Endodermal cell (in vitro differentiated cells): Measurements from ENCODE around the gene PIAS1. TPM values are rescaled to one million over a fixed set of nuclear protein-coding genes. Genes with fewer than 3 reads are reported as not detected.

Experiments used
- DNase-seq: peaks from one replicate; pipeline ENCODE4 v3.0.0-alpha.2; 2017
- H3K27ac ChIP-seq: 2 replicates; pipeline ENCODE4 v1.5.1; 2013; ENCODE audit warnings: mild to moderate bottlenecking, low read depth, low read length, moderate library complexity
- H3K27me3 ChIP-seq: 2 replicates; pipeline ENCODE4 v1.6.1; 2013; ENCODE audit warnings: mild to moderate bottlenecking, low read length, moderate library complexity; ENCODE audit not compliant: insufficient read depth, control insufficient read depth, poor library complexity, severe bottlenecking
- H3K36me3 ChIP-seq: 2 replicates; pipeline ENCODE4 v1.7.0; 2013; ENCODE audit warnings: mild to moderate bottlenecking, low read length, moderate library complexity; ENCODE audit not compliant: control insufficient read depth, insufficient read depth
- H3K4me1 ChIP-seq: one replicate; pipeline ENCODE4 v1.7.0; 2013; ENCODE audit warnings: low read length; ENCODE audit not compliant: control insufficient read depth, insufficient read depth
- H3K4me3 ChIP-seq: 2 replicates; pipeline ENCODE4 v1.5.1; 2013; ENCODE audit warnings: mild to moderate bottlenecking, low read length, moderate library complexity
- H3K9ac ChIP-seq: 2 replicates; pipeline ENCODE4 v1.6.1; 2013; ENCODE audit warnings: mild to moderate bottlenecking, low read length, moderate library complexity; ENCODE audit not compliant: poor library complexity, severe bottlenecking; ENCODE audit errors: extremely low read depth
- H3K9me3 ChIP-seq: 2 replicates; pipeline ENCODE4 v1.6.1; 2013; ENCODE audit warnings: mild to moderate bottlenecking, low read length, moderate library complexity; ENCODE audit not compliant: control insufficient read depth
- H3K27ac Mint-ChIP-seq: 2 replicates; pipeline ENCODE4 v1.8.0; 2020; ENCODE audit warnings: mixed read lengths
- H3K27me3 Mint-ChIP-seq: 2 replicates; pipeline ENCODE4 v1.8.0; 2021; ENCODE audit warnings: mild to moderate bottlenecking, mixed read lengths; ENCODE audit not compliant: insufficient read depth
- H3K36me3 Mint-ChIP-seq: 2 replicates; pipeline ENCODE4 v1.8.0; 2020; ENCODE audit warnings: low read depth, mixed read lengths
- H3K4me1 Mint-ChIP-seq: 2 replicates; pipeline ENCODE4 v1.8.0; 2020; ENCODE audit warnings: mixed read lengths
- H3K4me3 Mint-ChIP-seq: 2 replicates; pipeline ENCODE4 v1.8.0; 2020; ENCODE audit warnings: mild to moderate bottlenecking, moderate library complexity, mixed read lengths
- H3K9me3 Mint-ChIP-seq: 2 replicates; pipeline ENCODE4 v1.8.0; 2020; ENCODE audit warnings: mild to moderate bottlenecking, mixed read lengths
- WGBS, 2 experiments: methylation state at CpG; one replicate each; pipeline versions ENCODE4 v1.1.5 to v1.1.7; 2013; ENCODE audit warnings: missing lambda C conversion rate in 2 of 2, mixed read lengths in 1 of 2; ENCODE audit not compliant: insufficient coverage in 1 of 2, insufficient read length in 1 of 2; 5-methylcytosine and 5-hydroxymethylcytosine counted together
- total RNA-seq, 2 donors: library from RNA; stranded (reverse); fragmentation: NEBNext Ultra II Directional in 1 of 2; extraction: Animal tissue kit (Norgen Biotek cat#: 25700) in 1 of 2; gene quantifications; 2 replicates in 1 of 2; 3 replicates in 1 of 2; pipeline ENCODE4 v1.2.1, GENCODE V29; 2021
- TF ChIP-seq, protein P1 (sequence below): fragments of 200-600 bp; sonication (generic); conservative IDR thresholded peaks from 2 replicates; pipeline ENCODE4 v1.5.0; 2021; ENCODE audit warnings: antibody characterized with exemption, mild to moderate bottlenecking

PIAS1 gene
- total RNA-seq, 2 donors from 2014 or later: 38.0 to 40.1 TPM

GRCh38 chr15:68191555-68191954 is 137.4 kb downstream of the PIAS1 start:
- no peaks in the 10 kb centered on the region for H3K27me3 Mint-ChIP-seq
- peak; percentile 53 for DNase-seq

GRCh38 chr15:68192117-68192516 is 138.0 kb downstream of the PIAS1 start:
- Histone ChIP-seq H3K4me3 (no peak overlapping the region), H3K36me3 (peaks cover 58% of the 10 kb centered on the region), H3K9ac (no peak overlapping the region), H3K27me3 (no peaks in the 10 kb centered on the region), H3K9me3 (no peaks in the 10 kb centered on the region), H3K4me1 (peaks cover 5% of the 10 kb centered on the region), H3K27ac (no peak overlapping the region)
- no peaks in the 10 kb centered on the region for H3K27me3 Mint-ChIP-seq
- WGBS, 2 experiments: 94 to 100% methylated on average over 2 to 4 of the region's 4 CpGs
- no peaks in the 10 kb centered on the region for H3K9me3 Mint-ChIP-seq
- peaks cover 27% of the 10 kb centered on the region for H3K36me3 Mint-ChIP-seq
- DNase-seq: peak; percentile 48
- no peak overlapping the region for H3K4me3 Mint-ChIP-seq
- TF ChIP-seq, protein P1, sequence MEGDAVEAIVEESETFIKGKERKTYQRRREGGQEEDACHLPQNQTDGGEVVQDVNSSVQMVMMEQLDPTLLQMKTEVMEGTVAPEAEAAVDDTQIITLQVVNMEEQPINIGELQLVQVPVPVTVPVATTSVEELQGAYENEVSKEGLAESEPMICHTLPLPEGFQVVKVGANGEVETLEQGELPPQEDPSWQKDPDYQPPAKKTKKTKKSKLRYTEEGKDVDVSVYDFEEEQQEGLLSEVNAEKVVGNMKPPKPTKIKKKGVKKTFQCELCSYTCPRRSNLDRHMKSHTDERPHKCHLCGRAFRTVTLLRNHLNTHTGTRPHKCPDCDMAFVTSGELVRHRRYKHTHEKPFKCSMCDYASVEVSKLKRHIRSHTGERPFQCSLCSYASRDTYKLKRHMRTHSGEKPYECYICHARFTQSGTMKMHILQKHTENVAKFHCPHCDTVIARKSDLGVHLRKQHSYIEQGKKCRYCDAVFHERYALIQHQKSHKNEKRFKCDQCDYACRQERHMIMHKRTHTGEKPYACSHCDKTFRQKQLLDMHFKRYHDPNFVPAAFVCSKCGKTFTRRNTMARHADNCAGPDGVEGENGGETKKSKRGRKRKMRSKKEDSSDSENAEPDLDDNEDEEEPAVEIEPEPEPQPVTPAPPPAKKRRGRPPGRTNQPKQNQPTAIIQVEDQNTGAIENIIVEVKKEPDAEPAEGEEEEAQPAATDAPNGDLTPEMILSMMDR: peak; percentile 26
- peaks cover 13% of the 10 kb centered on the region for H3K4me1 Mint-ChIP-seq
- no peak overlapping the region for H3K27ac Mint-ChIP-seq

More at GRCh38 chr15:68191555-68191954, 137.4 kb downstream of the PIAS1 start:
- WGBS, 2 experiments: 70 to 88% methylated on average over 3 of the region's 3 CpGs
- no peaks in the 10 kb centered on the region for H3K27me3 ChIP-seq
- TF ChIP-seq, protein P1: no peak
- no peak overlapping the region for H3K9ac ChIP-seq
- no peak overlapping the region for H3K27ac ChIP-seq
- peaks cover 5% of the 10 kb centered on the region for H3K4me1 ChIP-seq
- Mint-ChIP-seq H3K4me3 (no peak overlapping the region), H3K27ac (no peak overlapping the region), H3K9me3 (no peaks in the 10 kb centered on the region), H3K4me1 (peaks cover 13% of the 10 kb centered on the region), H3K36me3 (peaks cover 27% of the 10 kb centered on the region)
- no peak overlapping the region for H3K4me3 ChIP-seq
- H3K36me3 ChIP-seq: peaks cover 58% of the 10 kb centered on the region
- no peaks in the 10 kb centered on the region for H3K9me3 ChIP-seq

DNA sequence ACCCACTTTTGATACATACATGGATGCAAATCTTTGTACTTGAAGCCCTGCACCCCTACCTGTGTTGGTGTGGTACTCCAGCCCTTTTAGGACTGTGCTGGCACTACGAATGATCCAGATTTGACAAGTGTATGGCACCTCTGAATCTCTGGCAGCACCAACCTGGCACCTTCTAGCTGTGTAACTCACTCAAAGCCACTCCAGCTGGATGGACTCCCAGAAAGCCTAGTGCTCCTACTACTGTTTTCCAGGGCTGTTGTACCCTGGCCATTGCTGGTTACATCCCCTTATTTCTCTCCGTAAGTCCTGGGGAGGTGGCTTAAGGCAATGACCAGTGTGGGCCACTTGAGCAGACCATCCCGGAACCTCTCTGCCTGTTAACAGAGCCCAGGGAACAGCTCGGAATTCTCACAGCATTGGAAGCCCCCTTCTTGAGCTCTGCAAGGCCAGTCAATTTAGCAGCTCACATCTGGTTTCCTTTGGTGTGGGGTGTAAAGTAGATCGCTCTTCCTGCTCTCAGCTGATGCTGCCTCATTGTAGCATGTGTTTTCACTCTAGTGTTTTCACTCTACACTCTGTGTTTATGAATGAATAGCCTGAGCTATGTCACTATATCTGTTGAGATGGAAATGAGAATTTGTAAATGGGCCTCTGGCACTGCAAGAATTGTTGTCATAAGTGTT is 138.8 kb downstream of the PIAS1 start:
- Histone ChIP-seq H3K36me3 (peaks cover 52% of the 10 kb centered on the region), H3K4me3 (no peak overlapping the region), H3K9ac (no peak overlapping the region), H3K4me1 (peaks cover 5% of the 10 kb centered on the region), H3K27ac (no peak overlapping the region), H3K27me3 (no peaks in the 10 kb centered on the region), H3K9me3 (no peaks in the 10 kb centered on the region)
- TF ChIP-seq, protein P1: no peak
- WGBS, 2 experiments: 93 to 97% methylated on average over 2 to 5 of the region's 5 CpGs
- Mint-ChIP-seq H3K9me3 (no peaks in the 10 kb centered on the region), H3K27me3 (no peaks in the 10 kb centered on the region), H3K4me3 (no peak overlapping the region), H3K4me1 (peaks cover 13% of the 10 kb centered on the region), H3K36me3 (peaks cover 22% of the 10 kb centered on the region), H3K27ac (no peak overlapping the region)
- DNase-seq: no peak
